Esophagus (tissue), 2 donors: ENCODE measurements around the gene FRMD7. TPM values are rescaled to one million over a fixed set of nuclear protein-coding genes. Genes with fewer than 3 reads are reported as not detected.
"Not testable (repeated sequence)": the region's sequence is repeated elsewhere in the genome, so short reads cannot be mapped to it uniquely, and the experiment has no call there.

ENCODE experiments used
- H3K27ac ChIP-seq, 2 donors: one replicate each; pipeline ENCODE4 v1.5.1; 2013; ENCODE audit warnings: low read depth in 2 of 2, mild to moderate bottlenecking in 2 of 2, inconsistent platforms in 1 of 2, low read length in 1 of 2, moderate library complexity in 1 of 2
- H3K27me3 ChIP-seq, 2 donors: one replicate each; pipeline ENCODE4 v1.6.1; 2013; ENCODE audit warnings: low read length in 2 of 2, control low read depth in 1 of 2, mild to moderate bottlenecking in 1 of 2; ENCODE audit not compliant: insufficient read depth in 2 of 2, control insufficient read depth in 1 of 2
- H3K36me3 ChIP-seq, 2 donors: one replicate each; pipeline ENCODE4 v1.6.1; 2013; ENCODE audit warnings: low read length in 1 of 2; ENCODE audit not compliant: control insufficient read depth in 2 of 2, insufficient read depth in 2 of 2
- H3K4me1 ChIP-seq, 2 donors: one replicate each; pipeline ENCODE4 v1.6.1; 2013; ENCODE audit warnings: low read length in 1 of 2; ENCODE audit not compliant: control insufficient read depth in 2 of 2, insufficient read depth in 2 of 2
- H3K4me3 ChIP-seq, 2 donors: one replicate each; pipeline ENCODE4 v1.5.1; 2013; ENCODE audit warnings: low read length in 2 of 2, mild to moderate bottlenecking in 2 of 2, low read depth in 1 of 2, moderate library complexity in 1 of 2
- H3K9me3 ChIP-seq, 2 donors: one replicate each; pipeline ENCODE4 v1.6.1; 2013; ENCODE audit warnings: mild to moderate bottlenecking in 2 of 2, low read depth in 1 of 2, low read length in 1 of 2, moderate library complexity in 1 of 2; ENCODE audit not compliant: control insufficient read depth in 2 of 2, insufficient read depth in 1 of 2
- WGBS, 2 donors: extraction: QIAGEN DNeasy Blood & Tissue Kit; methylation state at CpG; one replicate each; pipeline ENCODE4 v1.1.7; 2013; 5-methylcytosine and 5-hydroxymethylcytosine counted together
- polyA plus RNA-seq, 2 donors: library from polyadenylated mRNA; stranded (reverse); fragments of 200-250 nt; gene quantifications; one replicate each; pipeline ENCODE4 v1.2.3, GENCODE V29; 2013
- donor health status: healthy with polysubstance abuse.
- donor health status: Bipolar disorder and iron deficiency.

Gene FRMD7
- polyA plus RNA-seq, 2 donors = 0.02 TPM; not detected in 1

DNA sequence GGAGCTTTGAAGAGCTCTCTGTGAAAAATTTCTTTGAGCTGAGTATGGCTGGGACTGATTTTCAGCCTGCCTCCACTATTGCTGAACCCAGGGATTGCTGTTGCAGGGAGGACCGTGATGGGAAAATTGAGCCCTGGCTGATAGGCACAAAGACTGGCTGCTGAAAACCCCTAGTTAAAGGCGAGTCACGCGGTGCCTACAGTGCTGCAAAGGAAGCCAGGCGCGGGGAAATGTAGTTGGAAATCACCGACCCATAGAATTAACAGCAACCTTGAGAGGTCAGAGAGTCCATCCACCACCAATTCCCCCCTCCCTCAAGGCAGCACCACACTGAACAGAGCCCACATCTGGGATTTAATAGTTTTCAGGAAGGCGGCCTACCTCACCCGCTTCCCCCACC lies 26.0 kb downstream of the FRMD7 start:
- 79 to 85% methylated on average over 8 to 9 of the region's 9 CpGs for WGBS, 2 donors

DNA sequence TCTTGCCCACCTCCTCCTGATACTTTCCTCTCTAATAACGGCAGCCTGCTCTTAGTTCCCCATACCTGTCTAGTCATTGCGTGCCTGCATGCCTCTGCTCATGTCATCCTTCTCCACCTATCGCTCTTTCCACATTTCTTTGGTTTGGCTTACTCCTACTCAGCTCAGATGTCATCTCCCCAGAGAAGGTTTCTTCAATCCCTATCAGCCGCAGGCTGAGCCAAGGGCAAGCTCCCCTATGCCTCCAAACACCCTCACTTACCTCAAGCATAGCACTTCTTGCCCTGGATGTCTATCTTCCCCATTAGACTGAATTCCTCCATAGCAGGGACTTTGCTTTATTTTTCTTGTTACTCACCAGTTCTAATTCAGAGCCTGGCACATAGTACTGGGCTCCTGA lies 26.6 kb downstream of the FRMD7 start:
- Histone ChIP-seq H3K4me3 (no peak overlapping the region), H3K27ac (no peak overlapping the region), H3K27me3 (no peaks in the 10 kb centered on the region), H3K9me3 (no peaks in the 10 kb centered on the region), H3K4me1 (no peaks in the 10 kb centered on the region), H3K36me3 (no peaks in the 10 kb centered on the region)
- WGBS, 2 donors = 80 to 89% methylated on average over 4 of the region's 4 CpGs

More for the DNA sequence above, 26.0 kb downstream of the FRMD7 start:
- Histone ChIP-seq H3K36me3 (no peaks in the 10 kb centered on the region), H3K9me3 (no peaks in the 10 kb centered on the region), H3K27me3 (no peaks in the 10 kb centered on the region), H3K27ac (no peak overlapping the region), H3K4me3 (no peak overlapping the region), H3K4me1 (no peaks in the 10 kb centered on the region)

DNA sequence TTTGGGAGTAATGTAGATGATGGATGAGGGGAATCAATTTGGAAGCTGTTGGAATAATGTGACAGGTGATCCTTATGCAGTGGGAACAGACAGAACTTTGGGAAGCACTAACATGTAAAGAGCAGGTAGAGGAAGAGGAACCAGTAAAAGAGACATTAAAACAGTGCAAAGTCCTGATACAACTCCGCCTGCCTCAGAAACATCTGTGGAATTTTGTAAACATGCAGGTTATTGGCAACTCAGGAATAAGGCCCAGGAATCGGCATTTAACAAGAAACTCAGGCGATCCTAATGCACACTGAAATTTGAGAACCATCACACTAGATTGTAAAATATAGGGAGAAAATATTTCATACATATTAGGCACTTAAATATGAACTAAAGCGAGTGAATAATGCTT lies 29.1 kb downstream of the FRMD7 start:
- 62 to 75% methylated on average over 4 of the region's 4 CpGs for WGBS, 2 donors
- not testable (repeated sequence) for H3K27ac ChIP-seq, H3K4me3 ChIP-seq, H3K36me3 ChIP-seq, H3K4me1 ChIP-seq, H3K9me3 ChIP-seq, H3K27me3 ChIP-seq

GRCh38 chrX:132094164-132094563 lies 33.7 kb downstream of the FRMD7 start:
- H3K4me3 ChIP-seq = no peak overlapping the region
- H3K36me3 ChIP-seq = no peaks in the 10 kb centered on the region
- peaks cover 0 to 3% of the 10 kb centered on the region in 2 donors for H3K27me3 ChIP-seq
- H3K4me1 ChIP-seq = no peaks in the 10 kb centered on the region
- 47 to 52% methylated on average over 2 of the region's 2 CpGs for WGBS, 2 donors
- no peak overlapping the region for H3K27ac ChIP-seq
- H3K9me3 ChIP-seq = no peaks in the 10 kb centered on the region

GRCh38 chrX:132093239-132093860 lies 34.5 kb downstream of the FRMD7 start:
- peaks cover 0 to 3% of the 10 kb centered on the region in 2 donors for H3K27me3 ChIP-seq
- no peaks in the 10 kb centered on the region for H3K36me3 ChIP-seq
- H3K9me3 ChIP-seq = no peaks in the 10 kb centered on the region
- no peaks in the 10 kb centered on the region for H3K4me1 ChIP-seq
- no peak overlapping the region for H3K27ac ChIP-seq
- 37 to 47% methylated on average over 4 of the region's 4 CpGs for WGBS, 2 donors
- no peak overlapping the region for H3K4me3 ChIP-seq

DNA sequence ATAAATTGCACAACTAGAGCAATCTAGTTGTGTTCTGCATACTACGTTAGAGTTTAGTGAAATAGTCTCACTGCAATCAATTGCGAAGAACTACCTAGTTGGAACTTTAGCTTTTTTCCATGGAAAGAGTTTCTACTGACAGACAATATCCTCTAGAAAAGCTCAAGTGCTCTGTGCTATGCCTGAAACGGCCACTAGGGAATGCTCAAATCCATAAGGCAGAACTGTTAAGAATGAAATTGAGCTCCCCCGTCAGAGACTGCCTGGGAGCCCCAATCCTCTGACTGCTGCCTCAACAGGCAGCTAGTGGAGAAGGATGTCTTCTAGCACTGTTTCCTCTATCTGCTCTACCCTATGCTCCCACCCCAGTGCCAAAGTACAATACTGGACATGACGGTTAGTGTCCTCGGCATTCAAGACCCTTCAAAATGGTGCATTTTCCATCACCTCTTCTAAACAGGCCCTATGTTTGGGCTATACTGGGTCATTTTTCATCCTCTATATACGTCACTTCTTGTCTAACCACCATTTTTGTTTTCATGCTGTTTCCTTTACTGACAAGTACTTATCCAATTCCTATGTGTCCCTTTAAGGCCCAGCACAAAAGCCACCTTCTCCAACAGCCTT lies 35.3 kb downstream of the FRMD7 start:
- 42 to 47% methylated on average over 7 of the region's 7 CpGs for WGBS, 2 donors
- Histone ChIP-seq H3K27me3 (peaks cover 0 to 3% of the 10 kb centered on the region in 2 donors), H3K36me3 (no peaks in the 10 kb centered on the region), H3K4me1 (no peaks in the 10 kb centered on the region), H3K9me3 (no peaks in the 10 kb centered on the region), H3K27ac (no peak overlapping the region), H3K4me3 (no peak overlapping the region)

GRCh38 chrX:132090403-132091159 lies 37.2 kb downstream of the FRMD7 start:
- peaks cover 0 to 3% of the 10 kb centered on the region in 2 donors for H3K27me3 ChIP-seq
- H3K27ac ChIP-seq = no peak overlapping the region
- H3K4me1 ChIP-seq = no peaks in the 10 kb centered on the region
- WGBS, 2 donors = 64 to 68% methylated on average over 8 of the region's 8 CpGs
- no peak overlapping the region for H3K4me3 ChIP-seq
- no peaks in the 10 kb centered on the region for H3K36me3 ChIP-seq
- H3K9me3 ChIP-seq = no peaks in the 10 kb centered on the region

GRCh38 chrX:132088864-132089263 lies 39.0 kb downstream of the FRMD7 start:
- H3K4me3 ChIP-seq = no peak overlapping the region
- H3K27ac ChIP-seq = no peak overlapping the region
- no peaks in the 10 kb centered on the region for H3K4me1 ChIP-seq
- H3K27me3 ChIP-seq = peaks cover 0 to 3% of the 10 kb centered on the region in 2 donors
- no peaks in the 10 kb centered on the region for H3K9me3 ChIP-seq
- H3K36me3 ChIP-seq = no peaks in the 10 kb centered on the region

- no peaks in the 10 kb centered on the region for H3K9me3 ChIP-seq
- no peaks in the 10 kb centered on the region for H3K4me1 ChIP-seq
- no peaks in the 10 kb centered on the region for H3K36me3 ChIP-seq
- H3K27me3 ChIP-seq = no peaks in the 10 kb centered on the region
- H3K27ac ChIP-seq = no peak overlapping the region
- no peak overlapping the region for H3K4me3 ChIP-seq
- WGBS, 2 donors = 28 to 50% methylated on average over 2 of the region's 2 CpGs
Observed at GRCh38 chrX:132086672-132087071, 41.1 kb downstream of the FRMD7 start.
